SK-N-SH treated with all-trans-retinoic acid at 6 μM for 48 hours (cell line): ENCODE results near the gene GRK5.

ENCODE experiments used
- ATAC-seq: fragments of 200-7000 bp; cut with Tn5 transposase; 3 replicates; pipeline ENCODE4 v1.9.1; 2020; ENCODE audit warnings: mild to moderate bottlenecking, moderate library complexity
- ARNTL ChIP-seq: fragments of 450-650 bp; formaldehyde crosslinking; IDR thresholded peaks from 2 replicates; pipeline ENCODE4 v1.5.0; 2020; ENCODE audit warnings: low read depth, mild to moderate bottlenecking, moderate library complexity, borderline replicate concordance
- BACH2 ChIP-seq: fragments of 250-450 bp; sonication (Bioruptor Pico); IDR thresholded peaks from 2 replicates; pipeline ENCODE4 v1.9.0; 2021; ENCODE audit warnings: mild to moderate bottlenecking, borderline replicate concordance
- CREB5 ChIP-seq: fragments of 250-450 bp; sonication (Bioruptor Pico); IDR thresholded peaks from 2 replicates; pipeline ENCODE4 v1.5.1; 2020; ENCODE audit warnings: low read depth, mild to moderate bottlenecking, moderate library complexity
- CSDC2 ChIP-seq: fragments of 250-450 bp; sonication (Bioruptor Pico); IDR thresholded peaks from 2 replicates; pipeline ENCODE4 v1.5.0; 2020; ENCODE audit warnings: mild to moderate bottlenecking, moderate library complexity
- ESRRG ChIP-seq: fragments of 250-450 bp; sonication (Bioruptor Pico); IDR thresholded peaks from 2 replicates; pipeline ENCODE4 v1.6.1; 2021; ENCODE audit warnings: mild to moderate bottlenecking
- GLIS3 ChIP-seq: fragments of 250-450 bp; sonication (Bioruptor Pico); IDR thresholded peaks from 2 replicates; pipeline ENCODE4 v1.5.0; 2020; ENCODE audit warnings: mild to moderate bottlenecking, moderate library complexity
- ISL1 ChIP-seq: fragments of 250-450 bp; sonication (Bioruptor Pico); IDR thresholded peaks from 2 replicates; pipeline ENCODE4 v2.1.2; 2022; ENCODE audit warnings: mild to moderate bottlenecking, moderate library complexity
- OSR1 ChIP-seq: fragments of 250-450 bp; sonication (Bioruptor Pico); IDR thresholded peaks from 2 replicates; pipeline ENCODE4 v1.8.0; 2022; ENCODE audit warnings: moderate library complexity, mild to moderate bottlenecking, inconsistent platforms
- PPARA ChIP-seq: fragments of 250-450 bp; sonication (Bioruptor Pico); IDR thresholded peaks from 2 replicates; pipeline ENCODE4 v1.5.0; 2020; ENCODE audit warnings: mild to moderate bottlenecking, borderline replicate concordance
- SNAI2 ChIP-seq: fragments of 250-450 bp; sonication (Bioruptor Pico); IDR thresholded peaks from 2 replicates; pipeline ENCODE4 v1.5.0; 2020; ENCODE audit warnings: mild to moderate bottlenecking, moderate library complexity
- TCF4 ChIP-seq: fragments of 250-450 bp; sonication (Bioruptor Pico); IDR thresholded peaks from 2 replicates; pipeline ENCODE4 v1.8.0; 2021; ENCODE audit warnings: mild to moderate bottlenecking, moderate library complexity, borderline replicate concordance
- TOX ChIP-seq: fragments of 250-450 bp; sonication (Bioruptor Pico); IDR thresholded peaks from 2 replicates; pipeline ENCODE4 v1.8.0; 2021; ENCODE audit warnings: mild to moderate bottlenecking, moderate library complexity, borderline replicate concordance
- ZC3H10 ChIP-seq: fragments of 250-450 bp; sonication (Bioruptor Pico); IDR thresholded peaks from 2 replicates; pipeline ENCODE4 v1.5.1; 2021; ENCODE audit warnings: mild to moderate bottlenecking, moderate library complexity
- ZFP3 ChIP-seq: fragments of 250-450 bp; sonication (Bioruptor Pico); IDR thresholded peaks from 2 replicates; pipeline ENCODE4 v1.5.0; 2020; ENCODE audit warnings: mild to moderate bottlenecking, moderate library complexity
- ZFP30 ChIP-seq: fragments of 450-650 bp; formaldehyde crosslinking; IDR thresholded peaks from 2 replicates; pipeline ENCODE4 v1.5.0; 2022; ENCODE audit warnings: mild to moderate bottlenecking, moderate library complexity
- ZNF565 ChIP-seq: fragments of 450-650 bp; formaldehyde crosslinking; conservative IDR thresholded peaks from 2 replicates; pipeline ENCODE4 v1.5.0; 2020; ENCODE audit warnings: low read depth, mild to moderate bottlenecking, moderate library complexity
- ZNF70 ChIP-seq: fragments of 450-650 bp; formaldehyde crosslinking; IDR thresholded peaks from 2 replicates; pipeline ENCODE4 v1.5.0; 2020; ENCODE audit warnings: mild to moderate bottlenecking, moderate library complexity
- ZNF8 ChIP-seq: fragments of 450-650 bp; formaldehyde crosslinking; IDR thresholded peaks from 2 replicates; pipeline ENCODE4 v1.5.0; 2020; ENCODE audit warnings: mild to moderate bottlenecking, moderate library complexity
- TF ChIP-seq, protein P1 (sequence below): fragments of 250-450 bp; sonication (Bioruptor Pico); IDR thresholded peaks from 2 replicates; pipeline ENCODE4 v1.8.0; 2021; ENCODE audit warnings: low read depth, mild to moderate bottlenecking, moderate library complexity, borderline replicate concordance
- TF ChIP-seq, protein P2 (sequence below): fragments of 250-450 bp; sonication (Bioruptor Pico); IDR thresholded peaks from 2 replicates; pipeline ENCODE4 v1.8.0; 2020; ENCODE audit warnings: mild to moderate bottlenecking, moderate library complexity, borderline replicate concordance
- TF ChIP-seq, protein P3 (sequence below): fragments of 250-450 bp; sonication (Bioruptor Pico); IDR thresholded peaks from 2 replicates; pipeline ENCODE4 v1.5.1; 2021; ENCODE audit warnings: mild to moderate bottlenecking, moderate library complexity

The GRK5 gene

DNA sequence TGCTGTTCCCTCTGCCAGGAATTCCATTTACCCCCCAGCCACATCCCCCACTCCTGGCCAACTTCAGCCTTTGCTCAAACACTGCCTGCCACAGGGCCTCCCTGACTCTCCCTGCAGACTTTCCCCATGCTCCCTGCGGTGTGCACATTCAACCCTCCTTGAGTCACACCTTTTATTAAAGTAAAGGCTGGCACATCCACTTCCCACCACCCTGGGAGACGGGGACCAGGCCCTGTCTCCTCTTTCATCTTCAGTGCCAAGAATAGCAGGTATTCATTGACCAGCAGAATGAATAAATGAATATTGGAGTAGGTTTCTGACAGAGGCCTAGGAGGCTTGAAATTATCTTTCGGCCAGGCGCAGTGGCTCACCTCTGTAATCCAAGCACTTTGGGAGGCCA is 91.4 kb downstream of the GRK5 start:
- TF ChIP-seq CSDC2: no peak
- no peak for TF ChIP-seq ZNF8 (CRISPR knock-in tag)
- TF ChIP-seq PPARA (CRISPR knock-in tag): no peak
- TF ChIP-seq ZFP30 (CRISPR knock-in tag): no peak
- TF ChIP-seq, all 23 proteins: peak for 0
- no peak; the same call in 2 of the 3 replicates for ATAC-seq

- peak; percentile 58; the same call in 2 of the 3 replicates for ATAC-seq
- no peak for TF ChIP-seq BACH2 (CRISPR knock-in tag)
These were observed 92.2 kb downstream of the GRK5 start for GRCh38 chr10:119299531-119299930.

GRCh38 chr10:119301397-119301796 is 94.0 kb downstream of the GRK5 start:
- TF ChIP-seq TOX (CRISPR knock-in tag) (no peak), ZFP3 (CRISPR knock-in tag) (no peak), CSDC2 (no peak), BACH2 (CRISPR knock-in tag) (no peak), SNAI2 (CRISPR knock-in tag) (no peak), ARNTL (CRISPR knock-in tag) (no peak), OSR1 (CRISPR knock-in tag) (no peak)
- TF ChIP-seq, protein P1, sequence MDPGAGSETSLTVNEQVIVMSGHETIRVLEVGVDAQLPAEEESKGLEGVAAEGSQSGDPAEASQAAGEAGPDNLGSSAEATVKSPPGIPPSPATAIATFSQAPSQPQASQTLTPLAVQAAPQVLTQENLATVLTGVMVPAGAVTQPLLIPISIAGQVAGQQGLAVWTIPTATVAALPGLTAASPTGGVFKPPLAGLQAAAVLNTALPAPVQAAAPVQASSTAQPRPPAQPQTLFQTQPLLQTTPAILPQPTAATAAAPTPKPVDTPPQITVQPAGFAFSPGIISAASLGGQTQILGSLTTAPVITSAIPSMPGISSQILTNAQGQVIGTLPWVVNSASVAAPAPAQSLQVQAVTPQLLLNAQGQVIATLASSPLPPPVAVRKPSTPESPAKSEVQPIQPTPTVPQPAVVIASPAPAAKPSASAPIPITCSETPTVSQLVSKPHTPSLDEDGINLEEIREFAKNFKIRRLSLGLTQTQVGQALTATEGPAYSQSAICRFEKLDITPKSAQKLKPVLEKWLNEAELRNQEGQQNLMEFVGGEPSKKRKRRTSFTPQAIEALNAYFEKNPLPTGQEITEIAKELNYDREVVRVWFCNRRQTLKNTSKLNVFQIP (CRISPR knock-in tag): no peak
- TF ChIP-seq, all 23 proteins: peak for 0
- ATAC-seq: no peak

DNA sequence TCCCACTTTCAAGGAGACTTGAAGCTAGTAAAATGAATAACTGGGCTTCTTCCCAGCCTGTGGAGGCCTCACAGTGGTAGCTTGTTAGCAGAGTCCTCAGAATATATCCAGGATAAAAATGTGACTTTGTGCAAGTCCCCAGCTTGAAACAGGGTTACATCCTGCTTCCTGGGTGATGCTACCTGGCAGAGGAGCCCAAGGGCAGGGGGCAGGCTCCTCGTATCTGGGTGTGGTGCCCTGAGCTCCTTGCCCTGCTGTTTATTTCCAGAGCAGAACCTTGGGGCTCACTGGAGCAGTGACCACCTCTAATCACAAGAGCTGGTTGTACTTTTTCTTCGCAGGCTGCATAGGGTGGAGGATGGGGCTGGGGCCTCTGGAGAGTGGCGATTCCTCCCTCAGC is 94.8 kb downstream of the GRK5 start:
- TF ChIP-seq CSDC2 (no peak), ZNF565 (no peak), ESRRG (CRISPR knock-in tag) (no peak), PPARA (CRISPR knock-in tag) (no peak), ZFP3 (CRISPR knock-in tag) (no peak)
- TF ChIP-seq, protein P2, sequence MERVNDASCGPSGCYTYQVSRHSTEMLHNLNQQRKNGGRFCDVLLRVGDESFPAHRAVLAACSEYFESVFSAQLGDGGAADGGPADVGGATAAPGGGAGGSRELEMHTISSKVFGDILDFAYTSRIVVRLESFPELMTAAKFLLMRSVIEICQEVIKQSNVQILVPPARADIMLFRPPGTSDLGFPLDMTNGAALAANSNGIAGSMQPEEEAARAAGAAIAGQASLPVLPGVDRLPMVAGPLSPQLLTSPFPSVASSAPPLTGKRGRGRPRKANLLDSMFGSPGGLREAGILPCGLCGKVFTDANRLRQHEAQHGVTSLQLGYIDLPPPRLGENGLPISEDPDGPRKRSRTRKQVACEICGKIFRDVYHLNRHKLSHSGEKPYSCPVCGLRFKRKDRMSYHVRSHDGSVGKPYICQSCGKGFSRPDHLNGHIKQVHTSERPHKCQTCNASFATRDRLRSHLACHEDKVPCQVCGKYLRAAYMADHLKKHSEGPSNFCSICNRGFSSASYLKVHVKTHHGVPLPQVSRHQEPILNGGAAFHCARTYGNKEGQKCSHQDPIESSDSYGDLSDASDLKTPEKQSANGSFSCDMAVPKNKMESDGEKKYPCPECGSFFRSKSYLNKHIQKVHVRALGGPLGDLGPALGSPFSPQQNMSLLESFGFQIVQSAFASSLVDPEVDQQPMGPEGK (CRISPR knock-in tag): no peak
- no peak for ATAC-seq

DNA sequence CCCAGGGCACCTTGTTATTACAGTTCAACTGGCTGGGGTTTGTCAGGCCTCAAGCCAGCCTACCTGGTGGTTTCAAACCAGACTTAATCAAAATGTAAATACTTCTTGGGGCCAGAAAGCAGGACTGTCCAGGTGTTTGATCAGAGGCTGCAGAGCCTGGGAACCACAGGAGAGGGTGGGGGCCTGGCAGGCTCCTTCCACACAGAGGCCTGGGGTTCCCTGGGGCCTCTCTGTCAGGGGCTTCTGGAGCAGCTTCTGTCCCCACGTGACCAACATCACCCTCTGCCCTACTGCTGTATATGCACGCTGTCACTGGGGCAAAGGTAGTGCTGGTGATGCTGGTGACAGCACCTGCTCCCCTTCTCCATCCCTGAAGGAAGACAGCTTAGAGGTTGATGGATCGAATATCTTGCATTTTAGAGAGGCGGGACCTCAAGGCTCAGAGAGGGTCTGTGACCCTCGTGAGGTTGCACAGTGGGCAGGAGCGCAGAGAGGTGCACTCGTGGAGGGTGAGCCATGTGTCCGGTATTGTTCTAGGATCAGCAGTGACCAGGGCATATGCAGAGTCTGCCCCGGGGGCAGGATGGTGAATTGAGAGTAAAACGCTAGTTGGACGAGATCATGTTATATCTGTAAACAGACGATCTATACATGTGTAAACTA is 95.4 kb downstream of the GRK5 start:
- TF ChIP-seq TCF4: no peak
- no peak for TF ChIP-seq ZFP3 (CRISPR knock-in tag)
- TF ChIP-seq, protein P3, sequence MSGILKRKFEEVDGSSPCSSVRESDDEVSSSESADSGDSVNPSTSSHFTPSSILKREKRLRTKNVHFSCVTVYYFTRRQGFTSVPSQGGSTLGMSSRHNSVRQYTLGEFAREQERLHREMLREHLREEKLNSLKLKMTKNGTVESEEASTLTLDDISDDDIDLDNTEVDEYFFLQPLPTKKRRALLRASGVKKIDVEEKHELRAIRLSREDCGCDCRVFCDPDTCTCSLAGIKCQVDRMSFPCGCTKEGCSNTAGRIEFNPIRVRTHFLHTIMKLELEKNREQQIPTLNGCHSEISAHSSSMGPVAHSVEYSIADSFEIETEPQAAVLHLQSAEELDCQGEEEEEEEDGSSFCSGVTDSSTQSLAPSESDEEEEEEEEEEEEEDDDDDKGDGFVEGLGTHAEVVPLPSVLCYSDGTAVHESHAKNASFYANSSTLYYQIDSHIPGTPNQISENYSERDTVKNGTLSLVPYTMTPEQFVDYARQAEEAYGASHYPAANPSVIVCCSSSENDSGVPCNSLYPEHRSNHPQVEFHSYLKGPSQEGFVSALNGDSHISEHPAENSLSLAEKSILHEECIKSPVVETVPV (CRISPR knock-in tag): no peak
- no peak for TF ChIP-seq ZFP30 (CRISPR knock-in tag)
- TF ChIP-seq TOX (CRISPR knock-in tag): no peak
- TF ChIP-seq ZNF8 (CRISPR knock-in tag): no peak
- no peak for TF ChIP-seq ZNF70 (CRISPR knock-in tag)
- TF ChIP-seq, all 23 proteins: peak for 0
- no peak for ATAC-seq

DNA sequence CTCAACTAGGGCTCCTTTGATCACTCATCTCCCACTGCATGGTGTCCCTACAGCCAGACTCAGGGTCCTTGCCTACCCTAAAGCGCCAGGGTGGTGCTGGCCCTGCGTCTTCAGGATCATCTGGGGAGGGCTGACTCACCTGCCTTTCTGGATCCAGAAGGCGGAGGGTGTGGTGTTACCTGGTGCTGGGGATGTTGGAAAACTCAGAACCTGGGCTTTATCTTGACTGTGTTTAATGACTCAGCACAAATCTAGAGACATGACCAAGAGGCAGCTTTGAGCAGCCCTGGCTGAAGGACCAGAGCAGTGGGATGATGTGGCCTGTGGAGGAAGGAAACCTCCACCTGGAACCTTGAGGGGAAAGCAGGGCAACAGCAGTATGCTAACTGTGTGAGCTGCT is 96.5 kb downstream of the GRK5 start:
- TF ChIP-seq ESRRG (CRISPR knock-in tag) (no peak), SNAI2 (CRISPR knock-in tag) (no peak), GLIS3 (CRISPR knock-in tag) (no peak), ZNF70 (CRISPR knock-in tag) (no peak), ARNTL (CRISPR knock-in tag) (no peak), PPARA (CRISPR knock-in tag) (no peak), ZNF565 (no peak), TCF4 (no peak), ZNF8 (CRISPR knock-in tag) (no peak), ZC3H10 (CRISPR knock-in tag) (no peak), ZFP3 (CRISPR knock-in tag) (no peak), CREB5 (CRISPR knock-in tag) (no peak), OSR1 (CRISPR knock-in tag) (no peak), BACH2 (CRISPR knock-in tag) (no peak), ISL1 (CRISPR knock-in tag) (no peak), TOX (CRISPR knock-in tag) (no peak)
- TF ChIP-seq, protein P3 (CRISPR knock-in tag): no peak
- TF ChIP-seq, protein P2 (CRISPR knock-in tag): no peak
- ATAC-seq: no peak
